Brain microvascular endothelial cell (primary cell): ENCODE results near the gene DYNLT3.

Experiments used
- DNase-seq: peaks from one replicate; pipeline ENCODE4 v3.0.0-alpha.2; 2020
- H3K27ac ChIP-seq: fragments of 250-450 bp; sonication (Bioruptor Pico); 2 replicates; pipeline ENCODE4 v1.5.1; 2020; ENCODE audit warnings: mild to moderate bottlenecking, moderate library complexity
- H3K27me3 ChIP-seq: fragments of 250-450 bp; sonication (Bioruptor Pico); replicated peaks from 2 replicates; pipeline ENCODE4 v1.5.1; 2020; ENCODE audit warnings: mild to moderate bottlenecking
- H3K36me3 ChIP-seq: fragments of 250-450 bp; sonication (Bioruptor Pico); replicated peaks from 2 replicates; pipeline ENCODE4 v1.5.1; 2020; ENCODE audit warnings: mild to moderate bottlenecking
- H3K4me3 ChIP-seq: 2 replicates; pipeline ENCODE4 v1.5.1; 2011; ENCODE audit warnings: low read depth, mild to moderate bottlenecking, control low read depth, low read length, moderate library complexity
- CTCF ChIP-seq: IDR thresholded peaks from 2 replicates; pipeline ENCODE4 v1.5.1; 2011; ENCODE audit warnings: low read depth, mild to moderate bottlenecking, moderate library complexity, low read length, control low read depth, inconsistent platforms; ENCODE audit errors: missing control alignments
- in situ Hi-C: cut with HindIII; loops from 2 replicates; pipeline ENCODE4 v1.10.0; 2017; ENCODE audit warnings: low sequenced_read_pairs, low pct_ligation_motif_present

Gene DYNLT3

GRCh38 chrX:37840931-37841330 is 6.4 kb downstream of the DYNLT3 start:
- in situ Hi-C loops: no loop called here
- H3K27ac ChIP-seq: no peak overlapping the region
- H3K36me3 ChIP-seq: no peaks in the 10 kb centered on the region
- H3K4me3 ChIP-seq: no peak overlapping the region
- H3K27me3 ChIP-seq: no peaks in the 10 kb centered on the region
- no peak for DNase-seq
- TF ChIP-seq CTCF: no peak

- in situ Hi-C loops: no loop called here
These were observed 12.4 kb downstream of the DYNLT3 start for GRCh38 chrX:37834937-37835336.

GRCh38 chrX:37830371-37830770 is 17.0 kb downstream of the DYNLT3 start:
- no peak for DNase-seq
- no peak overlapping the region for H3K27ac ChIP-seq
- no peaks in the 10 kb centered on the region for H3K27me3 ChIP-seq
- TF ChIP-seq CTCF: no peak
- in situ Hi-C loops: no loop called here
- H3K4me3 ChIP-seq: no peak overlapping the region
- no peaks in the 10 kb centered on the region for H3K36me3 ChIP-seq

More at GRCh38 chrX:37834937-37835336, 12.4 kb downstream of the DYNLT3 start:
- DNase-seq: no peak
- TF ChIP-seq CTCF: no peak
- H3K36me3 ChIP-seq: no peaks in the 10 kb centered on the region
- H3K27ac ChIP-seq: no peak overlapping the region
- H3K4me3 ChIP-seq: no peak overlapping the region
- no peaks in the 10 kb centered on the region for H3K27me3 ChIP-seq

- in situ Hi-C loops: no loop called here
- H3K27me3 ChIP-seq: no peaks in the 10 kb centered on the region
- H3K36me3 ChIP-seq: no peaks in the 10 kb centered on the region
- no peak for TF ChIP-seq CTCF
- DNase-seq: no peak
- H3K4me3 ChIP-seq: no peak overlapping the region
- no peak overlapping the region for H3K27ac ChIP-seq
These were observed 17.6 kb downstream of the DYNLT3 start for GRCh38 chrX:37829721-37830120.

- no peaks in the 10 kb centered on the region for H3K27me3 ChIP-seq
- DNase-seq: peak; percentile 35
- no peak overlapping the region for H3K27ac ChIP-seq
- no peak overlapping the region for H3K4me3 ChIP-seq
- in situ Hi-C loops: no loop called here
- H3K36me3 ChIP-seq: no peaks in the 10 kb centered on the region
- TF ChIP-seq CTCF: peak; percentile 85
These were observed 22.0 kb downstream of the DYNLT3 start for GRCh38 chrX:37825215-37825842.

GRCh38 chrX:37824491-37825214 is 22.7 kb downstream of the DYNLT3 start:
- no peak overlapping the region for H3K4me3 ChIP-seq
- in situ Hi-C loops: no loop called here
- no peak overlapping the region for H3K27ac ChIP-seq
- no peak for TF ChIP-seq CTCF
- no peaks in the 10 kb centered on the region for H3K27me3 ChIP-seq
- no peak for DNase-seq
- no peaks in the 10 kb centered on the region for H3K36me3 ChIP-seq
